ENCODE results near the gene PCSK9.

DNA sequence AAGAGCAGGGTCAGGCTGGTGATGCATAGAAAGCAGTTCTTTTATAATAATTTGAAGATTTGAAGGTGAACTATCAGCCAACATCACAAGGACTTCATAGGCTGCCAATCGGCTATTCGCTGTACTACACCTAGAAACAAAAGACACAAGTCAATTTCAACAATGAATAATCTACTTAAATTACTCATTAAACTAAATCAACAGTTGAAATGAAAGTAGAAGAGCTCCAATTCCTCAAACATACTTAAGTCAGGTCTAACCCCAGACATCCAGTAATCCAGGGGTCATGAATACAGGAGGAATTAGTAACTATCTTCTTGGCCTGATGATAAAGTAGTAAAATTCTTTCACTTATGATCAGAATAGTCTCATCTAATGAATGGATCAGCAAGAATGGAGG lies 64.5 kb downstream of the PCSK9 start:
- TF ChIP-seq, protein P1, sequence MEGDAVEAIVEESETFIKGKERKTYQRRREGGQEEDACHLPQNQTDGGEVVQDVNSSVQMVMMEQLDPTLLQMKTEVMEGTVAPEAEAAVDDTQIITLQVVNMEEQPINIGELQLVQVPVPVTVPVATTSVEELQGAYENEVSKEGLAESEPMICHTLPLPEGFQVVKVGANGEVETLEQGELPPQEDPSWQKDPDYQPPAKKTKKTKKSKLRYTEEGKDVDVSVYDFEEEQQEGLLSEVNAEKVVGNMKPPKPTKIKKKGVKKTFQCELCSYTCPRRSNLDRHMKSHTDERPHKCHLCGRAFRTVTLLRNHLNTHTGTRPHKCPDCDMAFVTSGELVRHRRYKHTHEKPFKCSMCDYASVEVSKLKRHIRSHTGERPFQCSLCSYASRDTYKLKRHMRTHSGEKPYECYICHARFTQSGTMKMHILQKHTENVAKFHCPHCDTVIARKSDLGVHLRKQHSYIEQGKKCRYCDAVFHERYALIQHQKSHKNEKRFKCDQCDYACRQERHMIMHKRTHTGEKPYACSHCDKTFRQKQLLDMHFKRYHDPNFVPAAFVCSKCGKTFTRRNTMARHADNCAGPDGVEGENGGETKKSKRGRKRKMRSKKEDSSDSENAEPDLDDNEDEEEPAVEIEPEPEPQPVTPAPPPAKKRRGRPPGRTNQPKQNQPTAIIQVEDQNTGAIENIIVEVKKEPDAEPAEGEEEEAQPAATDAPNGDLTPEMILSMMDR (IDR thresholded peaks at IDR 0.05; ENCODE audit: poor library complexity): no peak
- TF ChIP-seq EZH2phosphoT487 (IDR thresholded peaks at IDR 0.05; ENCODE audit: low read depth, severe bottlenecking, unreplicated experiment) (no peak), EZH2 (IDR thresholded peaks at IDR 0.05; ENCODE audit: borderline replicate concordance) (no peak)
